HCT116 (cell line): ENCODE data around the gene UBN1. TPM values are rescaled to one million over a fixed set of nuclear protein-coding genes. Genes with fewer than 3 reads are reported as not detected.

ENCODE experiments used
- ATAC-seq: fragments of 200-7000 bp; cut with Tn5 transposase; 2 replicates; pipeline ENCODE4 v1.9.1; 2020; ENCODE audit warnings: mild to moderate bottlenecking, moderate library complexity
- BruUV-seq: library from RNA; stranded (reverse); fragments of 400-500 nt; replicated peaks from 2 replicates; lab custom pipeline; 2021; lab: Mats Ljungman, UMichigan
- CTCF ChIA-PET: fragments of 300-600 bp; sonication (Branson Sonifier 250); formaldehyde crosslinking; loops from one replicate; lab custom pipeline; 2021; ENCODE audit warnings: antibody characterized with exemption; lab: Charles Lee
- POLR2A ChIA-PET: fragments of 300-600, 350-600 bp; sonication (Branson Sonifier 250); formaldehyde crosslinking; loops from one replicate; lab custom pipeline; 2021; ENCODE audit warnings: antibody characterized with exemption; lab: Charles Lee
- RAD21 ChIA-PET, 2 experiments: fragments of 300-600 bp; sonication (Branson Sonifier 250); formaldehyde crosslinking; loops; one replicate each; lab custom pipeline; 2023; ENCODE audit warnings: low total read pairs in 2 of 2; ENCODE audit not compliant: uncharacterized antibody in 2 of 2, unreplicated experiment in 2 of 2, low non-redundant PET in 1 of 2; lab: Charles Lee
- DNase-seq: peaks from one replicate; pipeline ENCODE4 v3.0.0-alpha.2; 2010; ENCODE audit warnings: low read depth, low spot score
- H2AFZ ChIP-seq: fragments of 200-600 bp; shearing (Covaris generic), sonication (generic); 2 replicates; pipeline ENCODE4 v1.6.1; 2017; ENCODE audit warnings: low read depth, mixed run types, mixed read lengths, antibody characterized with exemption, low read length; ENCODE audit not compliant: poor library complexity, severe bottlenecking
- H3K27ac ChIP-seq: 2 replicates; pipeline ENCODE4 v1.5.1; 2012; ENCODE audit warnings: low read depth, low read length
- H3K27me3 ChIP-seq: fragments of 200-600 bp; sonication (generic); 2 replicates; pipeline ENCODE4 v1.6.1; 2016; ENCODE audit warnings: mixed run types, low read length, mixed read lengths; ENCODE audit not compliant: insufficient read depth
- H3K36me3 ChIP-seq, 2 experiments: fragments of 200-500 bp in 1 of 2; fragments of 200-600 bp in 1 of 2; sonication (Bioruptor generic) in 1 of 2; sonication (generic) in 1 of 2; 2 replicates each; pipeline versions ENCODE4 v1.5.1 to v1.6.1; 2014 to 2016; ENCODE audit warnings: low read length in 2 of 2, inconsistent platforms in 1 of 2, mixed read lengths in 1 of 2, mixed run types in 1 of 2; ENCODE audit not compliant: insufficient read depth in 2 of 2, control insufficient read depth in 1 of 2
- H3K4me1 ChIP-seq, 2 experiments: fragments of 200-600 bp in 1 of 2; sonication (generic) in 1 of 2; 2 replicates each; pipeline versions ENCODE4 v1.5.1 to v1.6.1; 2012 to 2017; ENCODE audit warnings: low read length in 2 of 2, inconsistent platforms in 1 of 2, mild to moderate bottlenecking in 1 of 2, mixed read lengths in 1 of 2, mixed run types in 1 of 2, moderate library complexity in 1 of 2; ENCODE audit not compliant: insufficient read depth in 2 of 2, control insufficient read depth in 1 of 2
- H3K4me2 ChIP-seq: fragments of 200-600 bp; sonication (generic); 2 replicates; pipeline ENCODE4 v1.6.1; 2017; ENCODE audit warnings: mixed run types, low read length, mixed read lengths
- H3K4me3 ChIP-seq, 2 experiments: fragments of 200-600 bp in 1 of 2; sonication (generic) in 1 of 2; replicated peaks in 1 of 2; 2 replicates each; pipeline ENCODE4 v1.5.1; 2011 to 2016; ENCODE audit warnings: low read length in 2 of 2, control low read depth in 1 of 2, low read depth in 1 of 2, mild to moderate bottlenecking in 1 of 2, mixed read lengths in 1 of 2, mixed run types in 1 of 2
- H3K79me2 ChIP-seq: fragments of 200-600 bp; sonication (generic); 2 replicates; pipeline ENCODE4 v1.6.1; 2017; ENCODE audit warnings: mild to moderate bottlenecking, mixed run types, low read length, moderate library complexity, mixed read lengths; ENCODE audit not compliant: insufficient read depth
- H3K9ac ChIP-seq: fragments of 200-600 bp; sonication (generic); 2 replicates; pipeline ENCODE4 v1.6.1; 2016; ENCODE audit warnings: low read length, mixed read lengths
- H3K9me2 ChIP-seq: fragments of 200-600 bp; sonication (generic), shearing (Covaris generic); 2 replicates; pipeline ENCODE4 v1.6.1; 2017; ENCODE audit warnings: mixed run types, mild to moderate bottlenecking, moderate library complexity; ENCODE audit not compliant: insufficient read depth
- H3K9me3 ChIP-seq, 2 experiments: fragments of 200-500 bp in 1 of 2; fragments of 200-600 bp in 1 of 2; sonication (Bioruptor generic) in 1 of 2; sonication (generic) in 1 of 2; 2 replicates each; pipeline ENCODE4 v1.6.1; 2014 to 2017; ENCODE audit warnings: low read length in 2 of 2, mixed read lengths in 2 of 2, inconsistent platforms in 1 of 2, low read depth in 1 of 2, mild to moderate bottlenecking in 1 of 2, mixed run types in 1 of 2, moderate library complexity in 1 of 2; ENCODE audit not compliant: control insufficient read depth in 1 of 2, insufficient read depth in 1 of 2
- H4K20me1 ChIP-seq: fragments of 200-600 bp; sonication (generic), shearing (Covaris generic); 2 replicates; pipeline ENCODE4 v1.6.1; 2017; ENCODE audit warnings: mixed run types, mild to moderate bottlenecking, moderate library complexity; ENCODE audit not compliant: insufficient read depth
- CBX3 ChIP-seq: IDR thresholded peaks from 2 replicates; pipeline ENCODE4 v1.6.1; 2012; ENCODE audit warnings: low read depth
- CEBPB ChIP-seq: IDR thresholded peaks from 2 replicates; pipeline ENCODE4 v1.6.1; 2012; ENCODE audit warnings: low read depth
- EGR1 ChIP-seq: IDR thresholded peaks from 2 replicates; pipeline ENCODE4 v1.6.1; 2012; ENCODE audit warnings: low read depth
- ELF1 ChIP-seq: IDR thresholded peaks from 2 replicates; pipeline ENCODE4 v1.6.1; 2012; ENCODE audit warnings: low read depth, borderline replicate concordance
- EZH2 ChIP-seq: fragments of 200-600 bp; sonication (generic); IDR thresholded peaks from 2 replicates; pipeline ENCODE4 v1.6.1; 2017; ENCODE audit warnings: antibody characterized with exemption, mixed run types
- MAX ChIP-seq: IDR thresholded peaks from 2 replicates; pipeline ENCODE4 v1.6.1; 2012
- POLR2A ChIP-seq: IDR thresholded peaks from 2 replicates; pipeline ENCODE4 v1.7.0; 2011; ENCODE audit warnings: borderline replicate concordance; ENCODE audit not compliant: insufficient read depth, insufficient read length; ENCODE audit errors: extremely low read depth
- POLR2AphosphoS5 ChIP-seq: IDR thresholded peaks from 2 replicates; pipeline ENCODE4 v1.6.1; 2011; ENCODE audit warnings: mild to moderate bottlenecking, low read depth, low read length, moderate library complexity
- ZFX ChIP-seq: fragments of 450-650 bp; IDR thresholded peaks from 2 replicates; pipeline ENCODE4 v1.6.1; 2017
- ZNF274 ChIP-seq: fragments of 200-500 bp; sonication (Bioruptor generic); IDR thresholded peaks from 2 replicates; pipeline ENCODE4 v1.6.1; 2014; ENCODE audit warnings: mild to moderate bottlenecking, low read depth, low read length, inconsistent platforms
- intact Hi-C: fragments of 100-400 bp; cut with micrococcal nuclease; formaldehyde crosslinking; loops from 2 replicates; pipeline ENCODE4 v1.10.0; 2022
- total RNA-seq: library from RNA; stranded (reverse); gene quantifications from one replicate; pipeline ENCODE4 v1.2.1, GENCODE V29; 2021; ENCODE audit not compliant: unreplicated experiment

Gene UBN1
- total RNA-seq, 1 experiment from 2014 or later = 31.9 TPM

GRCh38 chr16:4847774-4848587 is 700 bp downstream of the UBN1 start:
- Histone ChIP-seq H3K9ac (peak overlapping the region; percentile 92), H2AFZ (no peak overlapping the region), H3K4me3 (peak overlapping the region; percentile 90 to 92), H3K27me3 (no peaks in the 10 kb centered on the region), H3K79me2 (peaks cover 93% of the 10 kb centered on the region), H3K9me2 (no peaks in the 10 kb centered on the region), H3K4me2 (peak overlapping the region; percentile 86), H3K4me1 (peaks cover 16 to 40% of the 10 kb centered on the region in 2 experiments), H4K20me1 (peaks cover 12% of the 10 kb centered on the region; the same call in 1 of the 2 replicates), H3K27ac (peak overlapping the region; percentile 91), H3K36me3 (peaks cover 22 to 23% of the 10 kb centered on the region in 2 experiments; a peak in 3 of 4 replicates), H3K9me3 (no peaks in the 10 kb centered on the region)
- no TSS peak for BruUV-seq
- ATAC-seq (peak; percentile 13), DNase-seq (no peak)
- intact Hi-C loops = loop anchor here (1.0 to 5.0 kb wide), 3 partner anchors 80 to 109 kb away; partner anchors contain the start of gene SEC14L5
- TF ChIP-seq ZFX = peak; percentile 74
- no peak for TF ChIP-seq POLR2A
- RAD21 ChIA-PET = interaction anchor here in 1 of 2 experiments (0.6 kb wide), 1 partner anchor 18 kb away, joined by 3 read pairs; no protein-coding TSS in a partner anchor
- CTCF ChIA-PET = no interaction called here
- POLR2A ChIA-PET = no interaction called here

GRCh38 chr16:4850211-4850610 is 2.9 kb downstream of the UBN1 start:
- ChIA-PET RAD21 (no interaction called here), POLR2A (no interaction called here), CTCF (no interaction called here)
- DNase-seq (no peak), ATAC-seq (no peak)
- H3K4me3 ChIP-seq = no peak overlapping the region
- no TSS peak for BruUV-seq
- no peaks in the 10 kb centered on the region for H3K27me3 ChIP-seq
- H3K4me1 ChIP-seq = peaks cover 16 to 40% of the 10 kb centered on the region in 2 experiments
- H3K79me2 ChIP-seq = peaks cover 81% of the 10 kb centered on the region
- peaks cover 10 to 11% of the 10 kb centered on the region in 2 experiments; a peak in 3 of 4 replicates for H3K36me3 ChIP-seq
- H3K27ac ChIP-seq = no peak overlapping the region
- H3K9ac ChIP-seq = no peak overlapping the region
- no peak overlapping the region for H2AFZ ChIP-seq
- H3K9me2 ChIP-seq = no peaks in the 10 kb centered on the region
- H3K9me3 ChIP-seq = no peaks in the 10 kb centered on the region
- TF ChIP-seq EZH2 (no peak), ZFX (no peak), POLR2AphosphoS5 (no peak), EGR1 (no peak), ELF1 (no peak), ZNF274 (no peak), CBX3 (no peak), MAX (no peak), CEBPB (no peak), POLR2A (no peak)
- intact Hi-C loops = no loop called here
- H3K4me2 ChIP-seq = no peak overlapping the region
- H4K20me1 ChIP-seq = peaks cover 12% of the 10 kb centered on the region; the same call in 1 of the 2 replicates
